Measurements from ENCODE around the gene CELF2.

Gene CELF2

GRCh38 chr10:11305825-11306593, 288.3 kb downstream of the CELF2 start:
- DNase-seq, result no peak

DNA sequence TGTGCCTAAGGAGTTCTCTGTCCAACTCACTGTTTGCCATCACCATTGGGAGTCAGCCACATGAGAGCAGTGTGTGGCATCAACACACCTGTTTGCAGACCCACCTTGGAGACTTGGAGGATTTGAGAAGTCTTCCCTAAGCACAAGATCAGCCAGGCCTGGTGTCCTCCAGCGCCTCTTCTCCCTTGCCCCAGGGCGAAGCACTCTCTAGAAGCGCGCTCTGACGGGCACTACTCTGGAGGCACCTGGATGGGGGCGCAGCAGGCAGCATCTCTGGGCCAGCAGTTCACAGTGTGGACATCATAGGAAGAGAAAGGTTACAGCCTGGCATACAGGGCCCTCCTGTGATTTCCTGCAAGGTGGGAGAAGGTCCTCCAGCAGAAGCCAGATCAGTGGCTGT, 289.3 kb downstream of the CELF2 start:
- DNase-seq, result no peak

- no peak for DNase-seq
These were observed 290.3 kb downstream of the CELF2 start for GRCh38 chr10:11307937-11308336.

- DNase-seq, result no peak
These were observed 293.4 kb downstream of the CELF2 start for GRCh38 chr10:11311027-11311426.

DNA sequence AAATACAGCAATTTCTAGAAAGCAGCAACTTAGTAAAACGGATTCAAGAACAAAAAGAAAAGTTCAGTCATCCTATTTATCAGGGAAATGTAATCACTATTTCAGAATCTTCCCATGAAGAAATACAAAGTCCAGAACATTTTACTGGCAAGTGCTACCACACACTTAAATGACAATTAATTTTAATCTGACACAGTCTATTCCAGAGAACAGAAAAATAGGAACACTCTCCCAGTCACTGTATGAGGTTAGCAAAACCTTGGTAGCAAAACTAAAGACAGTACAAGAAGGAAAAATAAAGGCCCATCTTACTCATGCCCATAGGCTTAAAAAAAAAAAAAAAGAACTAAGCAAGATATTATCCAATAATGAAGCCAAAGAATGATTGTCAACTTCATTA, 295.8 kb downstream of the CELF2 start:
- no peak for DNase-seq

GRCh38 chr10:11317936-11318670, 300.4 kb downstream of the CELF2 start:
- no peak for DNase-seq

- no peak for DNase-seq
These were observed 301.3 kb downstream of the CELF2 start for GRCh38 chr10:11318826-11319598.

- no peak for DNase-seq
These were observed 302.4 kb downstream of the CELF2 start for GRCh38 chr10:11319990-11320602.

- no peak for DNase-seq
These were observed 303.3 kb downstream of the CELF2 start for GRCh38 chr10:11320809-11321520.

- DNase-seq, result no peak
These were observed 305.0 kb downstream of the CELF2 start for GRCh38 chr10:11322698-11323097.

- DNase-seq, result no peak
These were observed 307.2 kb downstream of the CELF2 start for GRCh38 chr10:11324761-11325321.

DNA sequence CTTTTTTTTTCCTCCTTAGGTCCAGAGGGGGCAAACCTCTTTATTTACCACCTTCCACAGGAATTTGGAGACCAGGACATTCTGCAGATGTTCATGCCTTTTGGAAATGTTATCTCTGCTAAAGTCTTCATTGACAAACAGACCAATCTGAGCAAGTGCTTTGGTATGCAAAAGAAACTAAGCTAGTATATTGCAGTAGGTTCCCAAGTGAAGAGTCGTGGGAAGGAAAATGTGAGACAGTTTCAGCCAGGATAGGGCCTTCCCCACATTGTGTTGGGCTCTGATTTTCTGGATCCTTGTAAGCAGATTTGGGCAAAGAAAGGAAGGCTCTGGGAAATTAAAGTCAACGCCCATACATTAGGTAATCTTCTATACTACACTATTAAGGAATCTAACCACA, 308.1 kb downstream of the CELF2 start:
- no peak for DNase-seq

- no peak for DNase-seq
These were observed 308.6 kb downstream of the CELF2 start for GRCh38 chr10:11326241-11326640.

- DNase-seq, result no peak
These were observed 309.4 kb downstream of the CELF2 start for GRCh38 chr10:11326913-11327616.

- DNase-seq, result no peak
These were observed 310.8 kb downstream of the CELF2 start for GRCh38 chr10:11328264-11329061.

DNA sequence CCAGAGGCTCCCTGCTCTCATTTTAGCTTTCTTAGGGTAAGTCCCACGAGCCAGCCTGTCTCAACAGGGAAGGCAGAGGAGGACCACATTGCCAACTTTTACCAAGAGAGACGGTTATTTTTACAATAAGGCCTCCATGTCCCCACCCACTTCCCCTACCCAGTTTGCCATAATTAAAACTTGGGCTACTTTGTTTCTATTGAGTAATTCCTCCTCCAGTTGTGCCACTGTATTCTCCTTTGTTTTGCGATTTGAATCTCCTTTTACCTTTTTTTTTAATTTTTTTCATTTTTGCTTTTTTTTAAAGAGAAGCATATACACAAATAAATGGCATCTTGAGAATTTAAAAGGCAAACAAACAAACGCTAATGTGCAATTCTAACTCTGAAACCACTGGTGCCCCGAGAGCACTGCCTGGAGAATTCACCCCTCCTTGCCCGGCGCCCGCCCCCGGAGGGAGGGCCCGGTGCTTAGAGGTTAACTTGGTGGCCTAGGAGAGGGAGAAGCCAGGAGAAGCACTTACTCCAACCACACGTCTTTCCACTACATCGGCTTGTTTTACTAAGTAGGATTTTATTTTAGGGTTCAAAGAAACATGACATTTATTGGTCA, 311.5 kb downstream of the CELF2 start:
- no peak for DNase-seq

GRCh38 chr10:11330383-11331045, 312.8 kb downstream of the CELF2 start:
- DNase-seq, result no peak

DNA sequence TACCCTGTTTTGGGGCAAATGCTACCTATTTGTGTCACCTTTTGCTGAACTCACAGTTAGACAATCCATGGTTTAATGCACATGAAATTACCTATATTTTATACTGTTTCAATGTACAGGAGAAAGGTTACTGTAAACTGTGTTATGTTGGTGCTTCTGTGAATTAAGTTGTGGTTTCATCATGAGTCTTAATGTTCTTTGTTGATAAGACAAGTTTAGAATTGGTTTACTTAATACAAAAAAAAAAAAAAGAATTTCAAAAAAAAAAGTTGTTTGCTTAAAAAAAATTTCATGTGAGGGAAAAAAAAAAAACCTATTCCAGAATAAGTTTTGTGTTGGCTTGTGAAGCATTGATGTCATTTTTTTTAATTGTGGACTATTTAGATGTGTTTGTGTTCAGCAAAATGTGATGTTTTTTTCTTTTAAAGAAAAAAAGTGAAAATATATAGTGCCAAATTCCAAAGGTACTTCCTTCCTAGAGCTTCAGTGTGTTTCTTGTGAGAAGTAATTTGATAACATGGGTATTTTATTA, 313.4 kb downstream of the CELF2 start:
- no peak for DNase-seq

DNA sequence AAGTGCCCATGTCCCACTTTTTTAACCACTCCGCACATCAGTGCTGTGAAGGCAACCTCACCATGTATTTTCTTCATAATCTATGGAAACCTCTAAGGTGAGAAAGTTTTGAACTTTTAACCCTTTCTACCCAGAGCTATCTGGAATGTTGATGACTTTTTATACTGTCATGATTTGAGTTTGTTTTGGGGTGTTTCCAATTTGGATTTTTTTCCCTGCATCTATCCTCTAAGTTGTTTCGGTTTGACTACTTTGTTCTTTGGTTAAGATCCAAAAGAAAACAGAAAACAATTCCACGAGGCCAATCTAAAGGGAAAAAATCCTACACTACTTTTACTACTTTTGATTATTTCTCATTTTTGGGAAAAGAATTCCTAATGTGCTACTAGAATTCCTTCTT, 314.1 kb downstream of the CELF2 start:
- no peak for DNase-seq
